HepG2 (cell line): ENCODE results near the gene METAP1. TPM values are rescaled to one million over a fixed set of nuclear protein-coding genes. Genes with fewer than 3 reads are reported as not detected.

Experiments
- ATAC-seq: fragments of 200-7000 bp; cut with Tn5 transposase; 3 replicates; pipeline ENCODE4 v1.9.1; 2020; ENCODE audit warnings: mild to moderate bottlenecking, moderate library complexity
- BruUV-seq: library from RNA; stranded (reverse); fragments of 400-500 nt; replicated peaks from 2 replicates; lab custom pipeline; 2021; lab: Mats Ljungman, UMichigan
- CTCF ChIA-PET: fragments of 300-600 bp; formaldehyde crosslinking; extraction: SDS; loops from one replicate; lab custom pipeline; 2021; ENCODE audit warnings: low total read pairs, inconsistent platforms, low intra/inter-chr PET ratio; lab: Yijun Ruan, JAX
- POLR2A ChIA-PET: fragments of 350-600 bp; sonication (Branson Sonifier 250); formaldehyde crosslinking; loops from one replicate; lab custom pipeline; 2020; ENCODE audit warnings: antibody characterized with exemption, inconsistent platforms; lab: Yijun Ruan, JAX
- DNase-seq: peaks from one replicate; pipeline ENCODE4 v3.0.0-alpha.2; 2015; ENCODE audit warnings: low spot score
- FAIRE-seq: peaks from 3 replicates; lab custom pipeline; 2011; peaks lifted over from hg19 to GRCh38; lab: Jason Lieb, UNC
- H2AFZ ChIP-seq: one replicate; pipeline ENCODE4 v1.6.1; 2011; ENCODE audit warnings: low read length, inconsistent platforms
- H3K27ac ChIP-seq: fragments of 300-600 bp; 3 replicates; pipeline ENCODE4 v1.8.0; 2011; ENCODE audit warnings: mixed run types, mild to moderate bottlenecking, mixed read lengths, low read length, inconsistent platforms; ENCODE audit not compliant: insufficient read depth; ENCODE audit errors: extremely low read length
- H3K27me3 ChIP-seq, 2 experiments: fragments of 200-600 bp in 1 of 2; 2 replicates in 1 of 2; 3 replicates in 1 of 2; pipeline versions ENCODE4 v1.6.0 to v1.8.0; 2011; ENCODE audit warnings: low read length in 2 of 2, mild to moderate bottlenecking in 2 of 2, moderate library complexity in 2 of 2, inconsistent platforms in 1 of 2; ENCODE audit not compliant: insufficient read depth in 2 of 2, control insufficient read depth in 1 of 2
- H3K36me3 ChIP-seq, 2 experiments: fragments of 200-600 bp in 1 of 2; replicated peaks in 1 of 2; 2 replicates in 1 of 2; 3 replicates in 1 of 2; pipeline versions ENCODE4 v1.5.1 to v1.8.0; 2011; ENCODE audit warnings: low read length in 2 of 2, inconsistent platforms in 1 of 2; ENCODE audit not compliant: insufficient read depth in 2 of 2, control insufficient read depth in 1 of 2
- H3K4me1 ChIP-seq: 2 replicates; pipeline ENCODE4 v1.5.1; 2012; ENCODE audit warnings: low read length, inconsistent platforms; ENCODE audit not compliant: insufficient read depth
- H3K4me2 ChIP-seq: 2 replicates; pipeline ENCODE4 v1.6.0; 2011; ENCODE audit warnings: low read depth, low read length, inconsistent platforms
- H3K4me3 ChIP-seq, 3 experiments: fragments of 200-600 bp in 1 of 3; sonication (generic), shearing (Covaris generic) in 1 of 3; replicated peaks in 1 of 3; 2 replicates each; pipeline ENCODE4 v1.5.1; 2011 to 2016; ENCODE audit warnings: low read length in 3 of 3, inconsistent platforms in 2 of 3, low read depth in 2 of 3, mild to moderate bottlenecking in 2 of 3, control low read depth in 1 of 3, mixed read lengths in 1 of 3; ENCODE audit not compliant: insufficient read depth in 1 of 3
- H3K79me2 ChIP-seq: one replicate; pipeline ENCODE4 v1.6.1; 2011; ENCODE audit warnings: low read length, inconsistent platforms; ENCODE audit not compliant: insufficient read depth
- H3K9ac ChIP-seq: 2 replicates; pipeline ENCODE4 v1.6.0; 2011; ENCODE audit warnings: mild to moderate bottlenecking, low read depth, low read length, inconsistent platforms; ENCODE audit not compliant: insufficient read depth
- H3K9me3 ChIP-seq: 2 replicates; pipeline ENCODE4 v1.5.1; 2012; ENCODE audit warnings: mild to moderate bottlenecking, low read length
- H4K20me1 ChIP-seq: 2 replicates; pipeline ENCODE4 v1.6.0; 2011; ENCODE audit warnings: inconsistent platforms, mild to moderate bottlenecking, low read length, moderate library complexity; ENCODE audit not compliant: insufficient read depth
- ARID2 ChIP-seq: sonication (generic); formaldehyde crosslinking; IDR thresholded peaks from 2 replicates; pipeline ENCODE4 v1.8.1; 2022; ENCODE audit warnings: mild to moderate bottlenecking, missing genetic modification reagents, borderline replicate concordance
- DR1 ChIP-seq: sonication (generic); formaldehyde crosslinking; IDR thresholded peaks from 2 replicates; pipeline ENCODE4 v1.8.0; 2021; ENCODE audit warnings: mild to moderate bottlenecking, missing genetic modification reagents, inconsistent platforms
- FOXA3 ChIP-seq: IDR thresholded peaks from 2 replicates; pipeline ENCODE4 v1.6.1; 2016; ENCODE audit warnings: missing genetic modification reagents, missing compliant biosample characterization
- GATAD2A ChIP-seq: IDR thresholded peaks from 2 replicates; pipeline ENCODE4 v1.6.1; 2016
- HDAC2 ChIP-seq: sonication (generic); formaldehyde crosslinking; IDR thresholded peaks from 2 replicates; pipeline ENCODE4 v1.4.0; 2020; ENCODE audit warnings: missing genetic modification reagents
- NR2F1 ChIP-seq, 2 experiments: fragments of 450-650 bp in 1 of 2; formaldehyde crosslinking in 1 of 2; IDR thresholded peaks; 2 replicates each; pipeline versions ENCODE4 v1.5.0 to v1.6.1; 2016 to 2020; ENCODE audit warnings: mild to moderate bottlenecking in 1 of 2, missing compliant biosample characterization in 1 of 2, missing genetic modification reagents in 1 of 2, moderate library complexity in 1 of 2
- RFX5 ChIP-seq: IDR thresholded peaks from 2 replicates; pipeline ENCODE4 v1.6.1; 2011; ENCODE audit warnings: low read depth, low read length, improper control_type of control experiment
- SOX13 ChIP-seq, 3 experiments: fragments of 450-650 bp in 1 of 3; sonication (generic) in 1 of 3; formaldehyde crosslinking in 1 of 3; IDR thresholded peaks in 2 of 3; conservative IDR thresholded peaks in 1 of 3; 2 replicates each; pipeline versions ENCODE4 v1.5.0 to v1.6.1; 2016 to 2020; ENCODE audit warnings: antibody characterized with exemption in 1 of 3, mild to moderate bottlenecking in 1 of 3, missing compliant biosample characterization in 1 of 3, missing genetic modification reagents in 1 of 3, moderate library complexity in 1 of 3
- TEAD3 ChIP-seq: optimal IDR thresholded peaks from 2 replicates; pipeline ENCODE3; 2016; ENCODE audit warnings: borderline replicate concordance
- ZNF3 ChIP-seq: IDR thresholded peaks from 2 replicates; pipeline ENCODE4 v1.7.0; 2017; ENCODE audit warnings: inconsistent platforms
- in situ Hi-C: cut with HindIII; loops from 2 replicates; pipeline ENCODE4 v1.10.0; 2017; ENCODE audit warnings: low pct_unique_long_range_greater_than_20kb; ENCODE audit not compliant: extremely low pct_ligation_motif_present
- intact Hi-C: fragments of 100-400 bp; cut with micrococcal nuclease; formaldehyde crosslinking; loops from one replicate; pipeline ENCODE4 v1.10.0; 2022; ENCODE audit not compliant: unreplicated experiment
- polyA plus RNA-seq, 8 experiments: library from polyadenylated mRNA; depleted of rRNA in 3 of 8; stranded (reverse) in 7 of 8; unstranded in 1 of 8; fragments of >200 nt; fragmentation: Illumina TruSeq in 4 of 8; extraction: Trizol in 4 of 8; gene quantifications; 2 replicates each; pipeline versions ENCODE4 v1.2.1 to v1.2.3, GENCODE V29; 2011 to 2016; ENCODE audit warnings: low read depth in 4 of 8, missing spikeins in 1 of 8, mixed read lengths in 1 of 8; ENCODE audit not compliant: insufficient read depth in 1 of 8
- total RNA-seq, 5 experiments: library from RNA; depleted of rRNA; stranded (reverse); fragments of >200 nt; fragmentation: Illumina TruSeq; extraction: Trizol; gene quantifications; 2 replicates each; pipeline ENCODE4 v1.2.3, GENCODE V29; 2016; ENCODE audit warnings: low read depth in 1 of 5
- TF ChIP-seq, protein P1 (sequence below): sonication (generic); formaldehyde crosslinking; conservative IDR thresholded peaks from 2 replicates; pipeline ENCODE4 v1.4.0; 2020; ENCODE audit warnings: mild to moderate bottlenecking, missing genetic modification reagents, moderate library complexity
- TF ChIP-seq, protein P2 (sequence below): sonication (generic); formaldehyde crosslinking; conservative IDR thresholded peaks from 2 replicates; pipeline ENCODE4 v1.4.0; 2020; ENCODE audit warnings: missing genetic modification reagents
- TF ChIP-seq, protein P3 (sequence below): sonication (generic); formaldehyde crosslinking; IDR thresholded peaks from 2 replicates; pipeline ENCODE4 v1.4.0; 2020; ENCODE audit warnings: missing genetic modification reagents, borderline replicate concordance

METAP1 gene
- total and polyA plus RNA-seq, 2 of the 13 experiments (the other 11 are each of a cell fraction or from before 2014, with no cell fraction given), result 44.9 to 53.5 TPM

DNA sequence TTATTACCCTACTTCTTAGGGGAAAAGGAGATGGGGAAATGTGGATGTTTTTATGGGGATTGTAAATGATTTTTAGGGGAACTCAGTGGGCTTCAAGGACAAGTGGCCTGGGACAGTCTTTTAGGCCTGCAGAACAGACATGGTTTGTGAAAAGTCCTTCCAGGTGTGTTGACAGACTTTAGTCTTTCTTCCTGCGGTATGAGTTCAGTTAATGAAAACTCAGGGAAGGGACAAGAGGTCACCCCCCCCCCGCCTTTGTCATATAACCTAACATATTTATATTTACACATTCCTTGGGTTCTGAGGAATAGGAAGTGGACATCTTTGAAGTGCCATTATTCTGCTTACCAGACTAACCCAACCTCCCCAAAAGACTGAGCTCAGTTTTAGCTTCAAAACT lies 31.8 kb downstream of the METAP1 start (continued):
- TF ChIP-seq, protein P1, sequence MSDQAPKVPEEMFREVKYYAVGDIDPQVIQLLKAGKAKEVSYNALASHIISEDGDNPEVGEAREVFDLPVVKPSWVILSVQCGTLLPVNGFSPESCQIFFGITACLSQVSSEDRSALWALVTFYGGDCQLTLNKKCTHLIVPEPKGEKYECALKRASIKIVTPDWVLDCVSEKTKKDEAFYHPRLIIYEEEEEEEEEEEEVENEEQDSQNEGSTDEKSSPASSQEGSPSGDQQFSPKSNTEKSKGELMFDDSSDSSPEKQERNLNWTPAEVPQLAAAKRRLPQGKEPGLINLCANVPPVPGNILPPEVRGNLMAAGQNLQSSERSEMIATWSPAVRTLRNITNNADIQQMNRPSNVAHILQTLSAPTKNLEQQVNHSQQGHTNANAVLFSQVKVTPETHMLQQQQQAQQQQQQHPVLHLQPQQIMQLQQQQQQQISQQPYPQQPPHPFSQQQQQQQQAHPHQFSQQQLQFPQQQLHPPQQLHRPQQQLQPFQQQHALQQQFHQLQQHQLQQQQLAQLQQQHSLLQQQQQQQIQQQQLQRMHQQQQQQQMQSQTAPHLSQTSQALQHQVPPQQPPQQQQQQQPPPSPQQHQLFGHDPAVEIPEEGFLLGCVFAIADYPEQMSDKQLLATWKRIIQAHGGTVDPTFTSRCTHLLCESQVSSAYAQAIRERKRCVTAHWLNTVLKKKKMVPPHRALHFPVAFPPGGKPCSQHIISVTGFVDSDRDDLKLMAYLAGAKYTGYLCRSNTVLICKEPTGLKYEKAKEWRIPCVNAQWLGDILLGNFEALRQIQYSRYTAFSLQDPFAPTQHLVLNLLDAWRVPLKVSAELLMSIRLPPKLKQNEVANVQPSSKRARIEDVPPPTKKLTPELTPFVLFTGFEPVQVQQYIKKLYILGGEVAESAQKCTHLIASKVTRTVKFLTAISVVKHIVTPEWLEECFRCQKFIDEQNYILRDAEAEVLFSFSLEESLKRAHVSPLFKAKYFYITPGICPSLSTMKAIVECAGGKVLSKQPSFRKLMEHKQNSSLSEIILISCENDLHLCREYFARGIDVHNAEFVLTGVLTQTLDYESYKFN (CRISPR knock-in tag), result peak; percentile 51
- TF ChIP-seq NR2F1 (CRISPR knock-in tag; IDR thresholded peaks at IDR 0.05), result peak in 1 of 2 experiments; percentile 13; a peak in 1 of 4 replicates
- no peak for TF ChIP-seq SOX13 (IDR thresholded peaks at IDR 0.05)
- TF ChIP-seq SOX13 (CRISPR knock-in tag; conservative IDR thresholded peaks at IDR 0.05 in 1 of 2, IDR thresholded peaks at IDR 0.05 in 1 of 2), result peak in 1 of 2 experiments; percentile 63; a peak in 1 of 4 replicates
- TF ChIP-seq TEAD3 (CRISPR knock-in tag), result peak; percentile 47

DNA sequence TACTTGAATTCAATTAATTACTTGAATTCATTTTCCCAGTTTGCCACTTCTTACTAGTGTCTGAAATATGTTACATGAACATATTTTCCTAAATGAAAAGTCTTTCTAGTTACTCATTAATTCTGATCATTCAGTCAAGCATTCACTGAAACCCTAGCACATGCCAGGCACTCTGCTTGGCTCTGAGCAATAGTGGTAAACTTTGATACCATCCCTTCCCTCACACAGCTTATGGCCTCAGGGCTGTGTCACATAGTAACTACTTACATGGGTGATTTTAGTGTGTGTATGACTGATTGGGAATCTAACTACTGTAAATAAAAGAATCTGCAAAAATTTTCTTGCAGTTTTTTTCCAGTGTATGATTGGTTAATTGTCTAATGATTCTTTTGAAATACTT lies 32.7 kb downstream of the METAP1 start:
- Histone ChIP-seq H3K9me3 (no peaks in the 10 kb centered on the region), H3K4me1 (peaks cover 85% of the 10 kb centered on the region), H3K4me3 (no peak overlapping the region; a peak in 1 of 6 replicates), H3K27me3 (no peaks in the 10 kb centered on the region), H2AFZ (no peak overlapping the region), H3K27ac (peak overlapping the region; percentile 59), H4K20me1 (peaks cover 9% of the 10 kb centered on the region), H3K9ac (no peak overlapping the region), H3K36me3 (peaks cover 2 to 10% of the 10 kb centered on the region in 2 experiments; a peak in 4 of 5 replicates), H3K4me2 (peak overlapping the region; percentile 66), H3K79me2 (peaks cover 86% of the 10 kb centered on the region)
- ChIA-PET POLR2A (interaction anchor here (0.7 to 2.3 kb wide), 2 partner anchors 33 to 99 kb away, joined by 3 to 10 read pairs; partner anchors contain the start of genes EIF4E and METAP1), CTCF (no interaction called here)
- FAIRE-seq (no peak), ATAC-seq (peak; percentile 73), DNase-seq (peak; percentile 19)
- no TSS peak for BruUV-seq
- in situ Hi-C loops (no loop called here), intact Hi-C loops (no loop called here)
- TF ChIP-seq RFX5, result peak; percentile 58; the same call in 1 of the 2 replicates
- TF ChIP-seq GATAD2A, result 0 out of 2 replicates have a peak, but pooled peaks have one; percentile 22
- peak; percentile 27 for TF ChIP-seq TEAD3 (CRISPR knock-in tag)
- no peak for TF ChIP-seq ARID2 (CRISPR knock-in tag)
- 0 out of 2 replicates have a peak, but pooled peaks have one; percentile 8 for TF ChIP-seq FOXA3 (CRISPR knock-in tag)
- peak; percentile 86; the same call in 1 of the 2 replicates for TF ChIP-seq ZNF3
- TF ChIP-seq HDAC2 (CRISPR knock-in tag), result no peak
- TF ChIP-seq, protein P2, sequence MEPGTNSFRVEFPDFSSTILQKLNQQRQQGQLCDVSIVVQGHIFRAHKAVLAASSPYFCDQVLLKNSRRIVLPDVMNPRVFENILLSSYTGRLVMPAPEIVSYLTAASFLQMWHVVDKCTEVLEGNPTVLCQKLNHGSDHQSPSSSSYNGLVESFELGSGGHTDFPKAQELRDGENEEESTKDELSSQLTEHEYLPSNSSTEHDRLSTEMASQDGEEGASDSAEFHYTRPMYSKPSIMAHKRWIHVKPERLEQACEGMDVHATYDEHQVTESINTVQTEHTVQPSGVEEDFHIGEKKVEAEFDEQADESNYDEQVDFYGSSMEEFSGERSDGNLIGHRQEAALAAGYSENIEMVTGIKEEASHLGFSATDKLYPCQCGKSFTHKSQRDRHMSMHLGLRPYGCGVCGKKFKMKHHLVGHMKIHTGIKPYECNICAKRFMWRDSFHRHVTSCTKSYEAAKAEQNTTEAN (CRISPR knock-in tag), result no peak
- no peak for TF ChIP-seq DR1 (CRISPR knock-in tag)
- TF ChIP-seq, protein P3, sequence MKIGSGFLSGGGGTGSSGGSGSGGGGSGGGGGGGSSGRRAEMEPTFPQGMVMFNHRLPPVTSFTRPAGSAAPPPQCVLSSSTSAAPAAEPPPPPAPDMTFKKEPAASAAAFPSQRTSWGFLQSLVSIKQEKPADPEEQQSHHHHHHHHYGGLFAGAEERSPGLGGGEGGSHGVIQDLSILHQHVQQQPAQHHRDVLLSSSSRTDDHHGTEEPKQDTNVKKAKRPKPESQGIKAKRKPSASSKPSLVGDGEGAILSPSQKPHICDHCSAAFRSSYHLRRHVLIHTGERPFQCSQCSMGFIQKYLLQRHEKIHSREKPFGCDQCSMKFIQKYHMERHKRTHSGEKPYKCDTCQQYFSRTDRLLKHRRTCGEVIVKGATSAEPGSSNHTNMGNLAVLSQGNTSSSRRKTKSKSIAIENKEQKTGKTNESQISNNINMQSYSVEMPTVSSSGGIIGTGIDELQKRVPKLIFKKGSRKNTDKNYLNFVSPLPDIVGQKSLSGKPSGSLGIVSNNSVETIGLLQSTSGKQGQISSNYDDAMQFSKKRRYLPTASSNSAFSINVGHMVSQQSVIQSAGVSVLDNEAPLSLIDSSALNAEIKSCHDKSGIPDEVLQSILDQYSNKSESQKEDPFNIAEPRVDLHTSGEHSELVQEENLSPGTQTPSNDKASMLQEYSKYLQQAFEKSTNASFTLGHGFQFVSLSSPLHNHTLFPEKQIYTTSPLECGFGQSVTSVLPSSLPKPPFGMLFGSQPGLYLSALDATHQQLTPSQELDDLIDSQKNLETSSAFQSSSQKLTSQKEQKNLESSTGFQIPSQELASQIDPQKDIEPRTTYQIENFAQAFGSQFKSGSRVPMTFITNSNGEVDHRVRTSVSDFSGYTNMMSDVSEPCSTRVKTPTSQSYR (CRISPR knock-in tag), result no peak
